HepG2 (cell line): ENCODE measurements around the gene DNAJA3. TPM values are rescaled to one million over a fixed set of nuclear protein-coding genes. Genes with fewer than 3 reads are reported as not detected.

ENCODE experiments used
- ASH2L ChIP-seq: fragments of 300-600, 200-600 bp; sonication (generic); IDR thresholded peaks from 2 replicates; pipeline ENCODE4 v1.7.0; 2017; ENCODE audit warnings: low read depth, mild to moderate bottlenecking, moderate library complexity, mixed read lengths, low read length; ENCODE audit not compliant: insufficient read length
- BCL6 ChIP-seq: IDR thresholded peaks from 2 replicates; pipeline ENCODE4 v1.6.1; 2016; ENCODE audit warnings: missing genetic modification reagents, missing compliant biosample characterization
- FOXK1 ChIP-seq: sonication (generic); formaldehyde crosslinking; IDR thresholded peaks from 2 replicates; pipeline ENCODE4 v1.4.0; 2020; ENCODE audit warnings: low read depth, missing genetic modification reagents, borderline replicate concordance
- GTF3A ChIP-seq: sonication (generic); formaldehyde crosslinking; conservative IDR thresholded peaks from 2 replicates; pipeline ENCODE4 v1.4.0; 2020; ENCODE audit warnings: mild to moderate bottlenecking, missing genetic modification reagents
- GZF1 ChIP-seq: sonication (generic); formaldehyde crosslinking; IDR thresholded peaks from 2 replicates; pipeline ENCODE4 v1.5.1; 2020; ENCODE audit warnings: mild to moderate bottlenecking, missing genetic modification reagents
- KDM4B ChIP-seq: sonication (generic); formaldehyde crosslinking; IDR thresholded peaks from 2 replicates; pipeline ENCODE4 v1.4.0; 2020; ENCODE audit warnings: missing genetic modification reagents
- SCMH1 ChIP-seq: sonication (generic); formaldehyde crosslinking; IDR thresholded peaks from 2 replicates; pipeline ENCODE4 v1.9.0; 2021; ENCODE audit warnings: missing genetic modification reagents, mild to moderate bottlenecking, borderline replicate concordance
- SNAI1 ChIP-seq: sonication (generic); formaldehyde crosslinking; IDR thresholded peaks from 2 replicates; pipeline ENCODE4 v1.5.0; 2020; ENCODE audit warnings: mild to moderate bottlenecking, missing genetic modification reagents, borderline replicate concordance
- THAP11 ChIP-seq: IDR thresholded peaks from 2 replicates; pipeline ENCODE4 v1.6.1; 2016; ENCODE audit warnings: missing biosample characterization, missing genetic modification reagents
- ZBTB8A ChIP-seq: sonication (generic); formaldehyde crosslinking; IDR thresholded peaks from 2 replicates; pipeline ENCODE4 v1.4.0; 2020; ENCODE audit warnings: mild to moderate bottlenecking, low read depth, missing genetic modification reagents, borderline replicate concordance
- ZFP41 ChIP-seq: sonication (generic); formaldehyde crosslinking; IDR thresholded peaks from 2 replicates; pipeline ENCODE4 v1.4.0; 2020; ENCODE audit warnings: mild to moderate bottlenecking, missing genetic modification reagents, borderline replicate concordance
- ZNF567 ChIP-seq: sonication (generic); formaldehyde crosslinking; IDR thresholded peaks from 2 replicates; pipeline ENCODE4 v1.8.1; 2023; ENCODE audit warnings: mild to moderate bottlenecking, missing genetic modification reagents, borderline replicate concordance
- ZNF777 ChIP-seq: sonication (generic); formaldehyde crosslinking; IDR thresholded peaks from 2 replicates; pipeline ENCODE4 v1.4.0; 2020; ENCODE audit warnings: missing genetic modification reagents
- polyA plus RNA-seq, 8 experiments: library from polyadenylated mRNA; depleted of rRNA in 3 of 8; stranded (reverse) in 7 of 8; unstranded in 1 of 8; fragments of >200 nt; fragmentation: Illumina TruSeq in 4 of 8; extraction: Trizol in 4 of 8; gene quantifications; 2 replicates each; pipeline versions ENCODE4 v1.2.1 to v1.2.3, GENCODE V29; 2011 to 2016; ENCODE audit warnings: low read depth in 4 of 8, missing spikeins in 1 of 8, mixed read lengths in 1 of 8; ENCODE audit not compliant: insufficient read depth in 1 of 8
- total RNA-seq, 5 experiments: library from RNA; depleted of rRNA; stranded (reverse); fragments of >200 nt; fragmentation: Illumina TruSeq; extraction: Trizol; gene quantifications; 2 replicates each; pipeline ENCODE4 v1.2.3, GENCODE V29; 2016; ENCODE audit warnings: low read depth in 1 of 5
- TF ChIP-seq, protein P1 (sequence below): sonication (generic); formaldehyde crosslinking; IDR thresholded peaks from 2 replicates; pipeline ENCODE4 v1.5.1; 2020; ENCODE audit warnings: missing genetic modification reagents, mild to moderate bottlenecking, borderline replicate concordance
- TF ChIP-seq, protein P2 (sequence below): sonication (generic); formaldehyde crosslinking; IDR thresholded peaks from 2 replicates; pipeline ENCODE4 v1.4.0; 2020; ENCODE audit warnings: missing genetic modification reagents, borderline replicate concordance
- TF ChIP-seq, protein P3 (sequence below): sonication (generic); formaldehyde crosslinking; conservative IDR thresholded peaks from 2 replicates; pipeline ENCODE4 v1.8.0; 2022; ENCODE audit warnings: missing genetic modification reagents
- TF ChIP-seq, protein P4 (sequence below): sonication (generic); formaldehyde crosslinking; IDR thresholded peaks from 2 replicates; pipeline ENCODE4 v1.8.0; 2022; ENCODE audit warnings: missing genetic modification reagents, low read depth, mild to moderate bottlenecking, borderline replicate concordance
- TF ChIP-seq, protein P5 (sequence below): sonication (generic); formaldehyde crosslinking; IDR thresholded peaks from 2 replicates; pipeline ENCODE4 v1.5.0; 2020; ENCODE audit warnings: missing genetic modification reagents

DNAJA3 gene
- total and polyA plus RNA-seq, 2 of the 13 experiments (the other 11 are each of a cell fraction or from before 2014, with no cell fraction given) = 77.0 to 83.3 TPM

DNA sequence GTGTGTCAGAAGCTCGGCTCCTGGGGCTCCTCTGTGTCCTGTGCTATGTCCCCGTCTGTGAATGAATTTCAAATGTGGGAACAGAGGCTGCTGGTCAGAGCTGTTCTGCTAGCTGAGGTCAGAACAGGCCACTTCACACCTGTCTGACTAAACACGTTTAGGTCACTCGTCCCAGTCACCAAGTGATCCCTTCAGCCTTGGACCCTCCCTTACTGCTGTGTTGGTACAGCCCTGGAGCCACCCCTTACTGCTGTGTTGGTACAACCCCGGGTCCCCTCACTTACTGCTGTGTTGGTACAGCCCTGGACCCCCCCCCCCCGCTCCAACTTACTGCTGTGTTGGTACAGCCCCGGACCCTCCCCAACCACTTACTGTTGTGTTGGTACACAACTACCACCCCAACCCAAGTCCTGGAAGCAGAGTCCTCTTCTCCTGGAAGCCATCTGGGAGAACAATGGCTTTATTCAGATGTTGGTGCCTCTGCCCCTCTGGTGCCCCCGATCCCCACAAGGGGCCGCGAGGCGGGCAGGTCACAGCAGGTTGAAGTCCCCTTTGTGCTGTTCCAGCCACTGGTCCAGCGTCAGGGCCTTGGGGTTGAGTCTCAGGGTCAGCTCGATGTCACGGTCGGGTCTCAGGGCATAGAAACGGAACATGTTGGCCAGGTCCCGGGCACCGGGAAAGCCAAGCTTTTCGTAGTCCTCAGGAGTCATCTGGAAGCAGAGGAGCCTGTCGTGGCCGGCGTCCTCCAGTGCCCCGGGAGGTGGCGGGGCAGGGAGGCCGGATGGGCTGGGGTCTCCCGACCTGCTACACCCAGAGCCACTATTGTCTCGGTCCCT is 35.8 kb downstream of the DNAJA3 start (continued):
- TF ChIP-seq, protein P1, sequence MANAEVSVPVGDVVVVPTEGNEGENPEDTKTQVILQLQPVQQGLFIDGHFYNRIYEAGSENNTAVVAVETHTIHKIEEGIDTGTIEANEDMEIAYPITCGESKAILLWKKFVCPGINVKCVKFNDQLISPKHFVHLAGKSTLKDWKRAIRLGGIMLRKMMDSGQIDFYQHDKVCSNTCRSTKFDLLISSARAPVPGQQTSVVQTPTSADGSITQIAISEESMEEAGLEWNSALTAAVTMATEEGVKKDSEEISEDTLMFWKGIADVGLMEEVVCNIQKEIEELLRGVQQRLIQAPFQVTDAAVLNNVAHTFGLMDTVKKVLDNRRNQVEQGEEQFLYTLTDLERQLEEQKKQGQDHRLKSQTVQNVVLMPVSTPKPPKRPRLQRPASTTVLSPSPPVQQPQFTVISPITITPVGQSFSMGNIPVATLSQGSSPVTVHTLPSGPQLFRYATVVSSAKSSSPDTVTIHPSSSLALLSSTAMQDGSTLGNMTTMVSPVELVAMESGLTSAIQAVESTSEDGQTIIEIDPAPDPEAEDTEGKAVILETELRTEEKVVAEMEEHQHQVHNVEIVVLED = peak; percentile 61; the same call in 1 of the 2 replicates
- TF ChIP-seq ZNF777 (CRISPR knock-in tag) (peak; percentile 45; the same call in 1 of the 2 replicates), SCMH1 (CRISPR knock-in tag) (no peak), KDM4B (CRISPR knock-in tag) (peak; percentile 58; the same call in 1 of the 2 replicates), THAP11 (CRISPR knock-in tag) (peak; percentile 68; the same call in 1 of the 2 replicates), BCL6 (peak; percentile 89), ASH2L (peak; percentile 75), GZF1 (peak; percentile 34; the same call in 1 of the 2 replicates), FOXK1 (CRISPR knock-in tag) (0 out of 2 replicates have a peak, but pooled peaks have one; percentile 39), ZNF567 (CRISPR knock-in tag) (peak; percentile 73; the same call in 1 of the 2 replicates), GTF3A (CRISPR knock-in tag) (0 out of 2 replicates have a peak, but pooled peaks have one; percentile 17), ZBTB8A (CRISPR knock-in tag) (0 out of 2 replicates have a peak, but pooled peaks have one; percentile 73), ZFP41 (no peak), SNAI1 (CRISPR knock-in tag) (peak; percentile 64; the same call in 1 of the 2 replicates)
- TF ChIP-seq, protein P2, sequence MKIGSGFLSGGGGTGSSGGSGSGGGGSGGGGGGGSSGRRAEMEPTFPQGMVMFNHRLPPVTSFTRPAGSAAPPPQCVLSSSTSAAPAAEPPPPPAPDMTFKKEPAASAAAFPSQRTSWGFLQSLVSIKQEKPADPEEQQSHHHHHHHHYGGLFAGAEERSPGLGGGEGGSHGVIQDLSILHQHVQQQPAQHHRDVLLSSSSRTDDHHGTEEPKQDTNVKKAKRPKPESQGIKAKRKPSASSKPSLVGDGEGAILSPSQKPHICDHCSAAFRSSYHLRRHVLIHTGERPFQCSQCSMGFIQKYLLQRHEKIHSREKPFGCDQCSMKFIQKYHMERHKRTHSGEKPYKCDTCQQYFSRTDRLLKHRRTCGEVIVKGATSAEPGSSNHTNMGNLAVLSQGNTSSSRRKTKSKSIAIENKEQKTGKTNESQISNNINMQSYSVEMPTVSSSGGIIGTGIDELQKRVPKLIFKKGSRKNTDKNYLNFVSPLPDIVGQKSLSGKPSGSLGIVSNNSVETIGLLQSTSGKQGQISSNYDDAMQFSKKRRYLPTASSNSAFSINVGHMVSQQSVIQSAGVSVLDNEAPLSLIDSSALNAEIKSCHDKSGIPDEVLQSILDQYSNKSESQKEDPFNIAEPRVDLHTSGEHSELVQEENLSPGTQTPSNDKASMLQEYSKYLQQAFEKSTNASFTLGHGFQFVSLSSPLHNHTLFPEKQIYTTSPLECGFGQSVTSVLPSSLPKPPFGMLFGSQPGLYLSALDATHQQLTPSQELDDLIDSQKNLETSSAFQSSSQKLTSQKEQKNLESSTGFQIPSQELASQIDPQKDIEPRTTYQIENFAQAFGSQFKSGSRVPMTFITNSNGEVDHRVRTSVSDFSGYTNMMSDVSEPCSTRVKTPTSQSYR (CRISPR knock-in tag) = peak; percentile 55; the same call in 1 of the 2 replicates
- TF ChIP-seq, protein P3, sequence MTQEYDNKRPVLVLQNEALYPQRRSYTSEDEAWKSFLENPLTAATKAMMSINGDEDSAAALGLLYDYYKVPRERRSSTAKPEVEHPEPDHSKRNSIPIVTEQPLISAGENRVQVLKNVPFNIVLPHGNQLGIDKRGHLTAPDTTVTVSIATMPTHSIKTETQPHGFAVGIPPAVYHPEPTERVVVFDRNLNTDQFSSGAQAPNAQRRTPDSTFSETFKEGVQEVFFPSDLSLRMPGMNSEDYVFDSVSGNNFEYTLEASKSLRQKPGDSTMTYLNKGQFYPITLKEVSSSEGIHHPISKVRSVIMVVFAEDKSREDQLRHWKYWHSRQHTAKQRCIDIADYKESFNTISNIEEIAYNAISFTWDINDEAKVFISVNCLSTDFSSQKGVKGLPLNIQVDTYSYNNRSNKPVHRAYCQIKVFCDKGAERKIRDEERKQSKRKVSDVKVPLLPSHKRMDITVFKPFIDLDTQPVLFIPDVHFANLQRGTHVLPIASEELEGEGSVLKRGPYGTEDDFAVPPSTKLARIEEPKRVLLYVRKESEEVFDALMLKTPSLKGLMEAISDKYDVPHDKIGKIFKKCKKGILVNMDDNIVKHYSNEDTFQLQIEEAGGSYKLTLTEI (CRISPR knock-in tag) = no peak
- TF ChIP-seq, protein P4, sequence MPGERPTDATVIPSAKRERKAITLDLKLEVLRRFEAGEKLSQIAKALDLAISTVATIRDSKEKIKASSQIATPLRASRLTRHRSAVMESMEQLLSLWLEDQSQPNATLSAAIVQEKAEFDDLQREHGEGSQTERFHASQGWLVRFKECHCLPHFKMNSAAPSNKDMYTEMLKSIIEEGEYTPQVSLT (CRISPR knock-in tag) = no peak
- TF ChIP-seq, protein P5, sequence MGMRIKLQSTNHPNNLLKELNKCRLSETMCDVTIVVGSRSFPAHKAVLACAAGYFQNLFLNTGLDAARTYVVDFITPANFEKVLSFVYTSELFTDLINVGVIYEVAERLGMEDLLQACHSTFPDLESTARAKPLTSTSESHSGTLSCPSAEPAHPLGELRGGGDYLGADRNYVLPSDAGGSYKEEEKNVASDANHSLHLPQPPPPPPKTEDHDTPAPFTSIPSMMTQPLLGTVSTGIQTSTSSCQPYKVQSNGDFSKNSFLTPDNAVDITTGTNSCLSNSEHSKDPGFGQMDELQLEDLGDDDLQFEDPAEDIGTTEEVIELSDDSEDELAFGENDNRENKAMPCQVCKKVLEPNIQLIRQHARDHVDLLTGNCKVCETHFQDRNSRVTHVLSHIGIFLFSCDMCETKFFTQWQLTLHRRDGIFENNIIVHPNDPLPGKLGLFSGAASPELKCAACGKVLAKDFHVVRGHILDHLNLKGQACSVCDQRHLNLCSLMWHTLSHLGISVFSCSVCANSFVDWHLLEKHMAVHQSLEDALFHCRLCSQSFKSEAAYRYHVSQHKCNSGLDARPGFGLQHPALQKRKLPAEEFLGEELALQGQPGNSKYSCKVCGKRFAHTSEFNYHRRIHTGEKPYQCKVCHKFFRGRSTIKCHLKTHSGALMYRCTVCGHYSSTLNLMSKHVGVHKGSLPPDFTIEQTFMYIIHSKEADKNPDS (CRISPR knock-in tag) = 0 out of 2 replicates have a peak, but pooled peaks have one; percentile 49
